ENCODE results near the gene SSC5D.

GRCh38 chr19:55494172-55494761, 6.0 kb downstream of the SSC5D start:
- TF ChIP-seq, protein P1, sequence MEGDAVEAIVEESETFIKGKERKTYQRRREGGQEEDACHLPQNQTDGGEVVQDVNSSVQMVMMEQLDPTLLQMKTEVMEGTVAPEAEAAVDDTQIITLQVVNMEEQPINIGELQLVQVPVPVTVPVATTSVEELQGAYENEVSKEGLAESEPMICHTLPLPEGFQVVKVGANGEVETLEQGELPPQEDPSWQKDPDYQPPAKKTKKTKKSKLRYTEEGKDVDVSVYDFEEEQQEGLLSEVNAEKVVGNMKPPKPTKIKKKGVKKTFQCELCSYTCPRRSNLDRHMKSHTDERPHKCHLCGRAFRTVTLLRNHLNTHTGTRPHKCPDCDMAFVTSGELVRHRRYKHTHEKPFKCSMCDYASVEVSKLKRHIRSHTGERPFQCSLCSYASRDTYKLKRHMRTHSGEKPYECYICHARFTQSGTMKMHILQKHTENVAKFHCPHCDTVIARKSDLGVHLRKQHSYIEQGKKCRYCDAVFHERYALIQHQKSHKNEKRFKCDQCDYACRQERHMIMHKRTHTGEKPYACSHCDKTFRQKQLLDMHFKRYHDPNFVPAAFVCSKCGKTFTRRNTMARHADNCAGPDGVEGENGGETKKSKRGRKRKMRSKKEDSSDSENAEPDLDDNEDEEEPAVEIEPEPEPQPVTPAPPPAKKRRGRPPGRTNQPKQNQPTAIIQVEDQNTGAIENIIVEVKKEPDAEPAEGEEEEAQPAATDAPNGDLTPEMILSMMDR (IDR thresholded peaks at IDR 0.05; ENCODE audit: insufficient read depth, low read depth, low read length): no peak
- TF ChIP-seq EZH2 (IDR thresholded peaks at IDR 0.05; ENCODE audit: insufficient read depth, low read length): no peak
